Suprapubic skin (tissue), 4 donors: ENCODE results near the gene ATP23.

Experiments used
- CTCF ChIP-seq, 2 donors: fragments of 200-600 bp in 1 of 2; fragments of 450-650 bp in 1 of 2; sonication (generic) in 1 of 2; IDR thresholded peaks; one replicate each; pipeline ENCODE4 v1.5.1; 2016 to 2019; ENCODE audit warnings: antibody characterized with exemption in 2 of 2, mild to moderate bottlenecking in 1 of 2, moderate library complexity in 1 of 2
- POLR2A ChIP-seq, 2 donors: fragments of 450-650 bp; IDR thresholded peaks; one replicate each; pipeline ENCODE4 v1.6.1; 2017; ENCODE audit warnings: antibody characterized with exemption in 2 of 2, mild to moderate bottlenecking in 2 of 2, moderate library complexity in 2 of 2
- POLR2AphosphoS5 ChIP-seq, 3 donors: sonication (generic); formaldehyde crosslinking; IDR thresholded peaks; one replicate each; pipeline ENCODE4 v1.6.1; 2017; ENCODE audit warnings: antibody characterized with exemption in 3 of 3

- TF ChIP-seq CTCF (IDR thresholded peaks at IDR 0.05) (no peak), POLR2A (IDR thresholded peaks at IDR 0.05) (no peak), POLR2AphosphoS5 (IDR thresholded peaks at IDR 0.05) (no peak)
Observed at GRCh38 chr12:57993834-57994233, 52.5 kb downstream of the ATP23 start.
